ENCODE results near the gene KRT84. TPM values are rescaled to one million over a fixed set of nuclear protein-coding genes. Genes with fewer than 3 reads are reported as not detected.

KRT84 gene
- total and polyA plus RNA-seq, 9 of the 15 experiments (the other 6 are each of a cell fraction or from before 2014, with no cell fraction given), result not detected

DNA sequence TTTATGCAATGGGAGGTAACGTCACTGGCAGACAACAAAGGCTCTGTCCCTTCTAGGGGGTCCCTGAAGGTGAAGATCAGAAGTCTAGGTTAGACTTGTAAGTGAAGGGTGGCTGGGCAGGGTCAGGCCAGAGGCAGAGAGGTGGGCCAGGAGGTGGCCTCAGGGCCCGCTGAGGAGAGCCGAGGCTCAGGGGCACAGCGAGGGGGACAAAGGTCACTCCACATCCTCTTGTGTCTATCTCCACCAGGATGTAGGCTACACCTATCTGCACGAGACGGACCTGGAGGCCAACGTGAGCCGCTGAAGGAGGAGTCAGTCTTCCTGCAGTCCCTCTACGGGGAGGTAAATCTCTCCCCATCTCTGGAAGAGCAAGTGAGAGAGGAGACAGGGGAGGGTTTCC, 38.4 kb downstream of the KRT84 start (continued):
- TF ChIP-seq, protein P1, sequence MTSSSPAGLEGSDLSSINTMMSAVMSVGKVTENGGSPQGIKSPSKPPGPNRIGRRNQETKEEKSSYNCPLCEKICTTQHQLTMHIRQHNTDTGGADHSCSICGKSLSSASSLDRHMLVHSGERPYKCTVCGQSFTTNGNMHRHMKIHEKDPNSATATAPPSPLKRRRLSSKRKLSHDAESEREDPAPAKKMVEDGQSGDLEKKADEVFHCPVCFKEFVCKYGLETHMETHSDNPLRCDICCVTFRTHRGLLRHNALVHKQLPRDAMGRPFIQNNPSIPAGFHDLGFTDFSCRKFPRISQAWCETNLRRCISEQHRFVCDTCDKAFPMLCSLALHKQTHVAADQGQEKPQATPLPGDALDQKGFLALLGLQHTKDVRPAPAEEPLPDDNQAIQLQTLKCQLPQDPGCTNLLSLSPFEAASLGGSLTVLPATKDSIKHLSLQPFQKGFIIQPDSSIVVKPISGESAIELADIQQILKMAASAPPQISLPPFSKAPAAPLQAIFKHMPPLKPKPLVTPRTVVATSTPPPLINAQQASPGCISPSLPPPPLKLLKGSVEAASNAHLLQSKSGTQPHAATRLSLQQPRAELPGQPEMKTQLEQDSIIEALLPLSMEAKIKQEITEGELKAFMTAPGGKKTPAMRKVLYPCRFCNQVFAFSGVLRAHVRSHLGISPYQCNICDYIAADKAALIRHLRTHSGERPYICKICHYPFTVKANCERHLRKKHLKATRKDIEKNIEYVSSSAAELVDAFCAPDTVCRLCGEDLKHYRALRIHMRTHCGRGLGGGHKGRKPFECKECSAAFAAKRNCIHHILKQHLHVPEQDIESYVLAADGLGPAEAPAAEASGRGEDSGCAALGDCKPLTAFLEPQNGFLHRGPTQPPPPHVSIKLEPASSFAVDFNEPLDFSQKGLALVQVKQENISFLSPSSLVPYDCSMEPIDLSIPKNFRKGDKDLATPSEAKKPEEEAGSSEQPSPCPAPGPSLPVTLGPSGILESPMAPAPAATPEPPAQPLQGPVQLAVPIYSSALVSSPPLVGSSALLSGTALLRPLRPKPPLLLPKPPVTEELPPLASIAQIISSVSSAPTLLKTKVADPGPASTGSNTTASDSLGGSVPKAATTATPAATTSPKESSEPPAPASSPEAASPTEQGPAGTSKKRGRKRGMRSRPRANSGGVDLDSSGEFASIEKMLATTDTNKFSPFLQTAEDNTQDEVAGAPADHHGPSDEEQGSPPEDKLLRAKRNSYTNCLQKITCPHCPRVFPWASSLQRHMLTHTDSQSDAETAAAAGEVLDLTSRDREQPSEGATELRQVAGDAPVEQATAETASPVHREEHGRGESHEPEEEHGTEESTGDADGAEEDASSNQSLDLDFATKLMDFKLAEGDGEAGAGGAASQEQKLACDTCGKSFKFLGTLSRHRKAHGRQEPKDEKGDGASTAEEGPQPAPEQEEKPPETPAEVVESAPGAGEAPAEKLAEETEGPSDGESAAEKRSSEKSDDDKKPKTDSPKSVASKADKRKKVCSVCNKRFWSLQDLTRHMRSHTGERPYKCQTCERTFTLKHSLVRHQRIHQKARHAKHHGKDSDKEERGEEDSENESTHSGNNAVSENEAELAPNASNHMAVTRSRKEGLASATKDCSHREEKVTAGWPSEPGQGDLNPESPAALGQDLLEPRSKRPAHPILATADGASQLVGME (CRISPR knock-in tag; IDR thresholded peaks at IDR 0.05), result no peak

DNA sequence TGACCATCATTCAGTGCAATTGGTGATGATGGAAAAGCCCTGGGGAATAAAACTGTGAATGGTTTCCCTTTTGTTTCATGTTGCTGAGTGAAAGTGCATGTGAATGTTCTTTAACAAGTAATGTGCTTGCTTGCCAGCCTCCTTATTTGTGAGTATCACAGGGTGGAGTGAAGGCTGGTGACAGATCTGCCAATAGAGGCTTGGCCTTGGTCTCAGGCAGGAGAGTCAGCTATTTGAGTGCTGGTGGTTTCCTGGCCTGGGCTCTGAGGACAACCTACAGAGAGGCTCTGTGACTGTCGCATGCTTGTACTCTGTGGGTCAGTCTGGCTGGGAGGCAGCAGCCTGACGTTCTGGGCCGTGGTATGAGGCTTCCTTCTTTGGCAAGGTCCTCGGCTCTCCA, 38.9 kb downstream of the KRT84 start:
- POLR2A ChIA-PET, result interaction anchor here (1.5 kb wide), 1 partner anchor 9 kb away, joined by 3 read pairs; no protein-coding TSS in a partner anchor
- Histone ChIP-seq H3K4me3 (no peak overlapping the region), H3K27me3 (ENCODE audit: control insufficient read depth in 2 of 2, insufficient read depth in 2 of 2, low read length in 2 of 2) (peaks cover 14 to 54% of the 10 kb centered on the region in 2 experiments; a peak in 3 of 5 replicates), H3K4me2 (ENCODE audit: insufficient read depth, low read length) (no peak overlapping the region), H3K36me3 (ENCODE audit: control insufficient read depth, insufficient read depth, low read length) (no peaks in the 10 kb centered on the region), H3K4me1 (replicated peaks in 1 of 2; ENCODE audit: control insufficient read depth in 2 of 2, insufficient read depth in 2 of 2, low read length in 2 of 2) (no peaks in the 10 kb centered on the region), H3K27ac (ENCODE audit: extremely low read depth, low read depth, low read length) (no peak overlapping the region), H3K79me2 (ENCODE audit: control insufficient read depth, insufficient read depth, low read length) (no peaks in the 10 kb centered on the region), H4K20me1 (replicated peaks; ENCODE audit: control insufficient read depth, insufficient read depth, low read length) (no peaks in the 10 kb centered on the region; the same call in 1 of the 2 replicates), H3K9ac (ENCODE audit: insufficient read depth in 1 of 2, low read depth in 2 of 2, low read length in 2 of 2) (no peak overlapping the region), H3K9me3 (replicated peaks; ENCODE audit: control insufficient read depth, insufficient read depth, low read depth, low read length) (no peaks in the 10 kb centered on the region), H3K9me1 (ENCODE audit: control insufficient read depth, insufficient read depth, low read length) (peaks cover 3% of the 10 kb centered on the region), H2AFZ (ENCODE audit: low read depth, low read length) (no peak overlapping the region)
- no peak for FAIRE-seq
- no TSS peak for BruUV-seq (replicated peaks)
- WGBS (ENCODE audit: insufficient coverage, low coverage, missing lambda C conversion rate), result 2% methylated on average over 4 of the region's 4 CpGs
- in situ Hi-C loops (cut with MboI), result no loop called here
- no peak for DNase-seq (ENCODE audit: extremely low read depth in 1 of 4, low spot score in 3 of 4)
- ATAC-seq, result no peak
- CTCF ChIA-PET (ENCODE audit: low intra/inter-chr PET ratio), result no interaction called here
- intact Hi-C loops (cut with micrococcal nuclease), result no loop called here
- TF ChIP-seq, protein P2, sequence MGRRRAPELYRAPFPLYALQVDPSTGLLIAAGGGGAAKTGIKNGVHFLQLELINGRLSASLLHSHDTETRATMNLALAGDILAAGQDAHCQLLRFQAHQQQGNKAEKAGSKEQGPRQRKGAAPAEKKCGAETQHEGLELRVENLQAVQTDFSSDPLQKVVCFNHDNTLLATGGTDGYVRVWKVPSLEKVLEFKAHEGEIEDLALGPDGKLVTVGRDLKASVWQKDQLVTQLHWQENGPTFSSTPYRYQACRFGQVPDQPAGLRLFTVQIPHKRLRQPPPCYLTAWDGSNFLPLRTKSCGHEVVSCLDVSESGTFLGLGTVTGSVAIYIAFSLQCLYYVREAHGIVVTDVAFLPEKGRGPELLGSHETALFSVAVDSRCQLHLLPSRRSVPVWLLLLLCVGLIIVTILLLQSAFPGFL (CRISPR knock-in tag; IDR thresholded peaks at IDR 0.05), result no peak
- TF ChIP-seq, protein P3, sequence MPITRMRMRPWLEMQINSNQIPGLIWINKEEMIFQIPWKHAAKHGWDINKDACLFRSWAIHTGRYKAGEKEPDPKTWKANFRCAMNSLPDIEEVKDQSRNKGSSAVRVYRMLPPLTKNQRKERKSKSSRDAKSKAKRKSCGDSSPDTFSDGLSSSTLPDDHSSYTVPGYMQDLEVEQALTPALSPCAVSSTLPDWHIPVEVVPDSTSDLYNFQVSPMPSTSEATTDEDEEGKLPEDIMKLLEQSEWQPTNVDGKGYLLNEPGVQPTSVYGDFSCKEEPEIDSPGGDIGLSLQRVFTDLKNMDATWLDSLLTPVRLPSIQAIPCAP (CRISPR knock-in tag; IDR thresholded peaks at IDR 0.05; ENCODE audit: borderline replicate concordance), result no peak
- TF ChIP-seq, protein P4, sequence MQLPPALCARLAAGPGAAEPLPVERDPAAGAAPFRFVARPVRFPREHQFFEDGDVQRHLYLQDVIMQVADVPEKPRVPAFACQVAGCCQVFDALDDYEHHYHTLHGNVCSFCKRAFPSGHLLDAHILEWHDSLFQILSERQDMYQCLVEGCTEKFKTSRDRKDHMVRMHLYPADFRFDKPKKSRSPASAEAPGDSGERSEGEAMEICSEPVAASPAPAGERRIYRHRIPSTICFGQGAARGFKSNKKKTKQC (CRISPR knock-in tag; IDR thresholded peaks at IDR 0.05), result no peak
- TF ChIP-seq NFYB (IDR thresholded peaks at IDR 0.05; ENCODE audit: extremely low read depth, insufficient read length), result no peak
- TF ChIP-seq, protein P5, sequence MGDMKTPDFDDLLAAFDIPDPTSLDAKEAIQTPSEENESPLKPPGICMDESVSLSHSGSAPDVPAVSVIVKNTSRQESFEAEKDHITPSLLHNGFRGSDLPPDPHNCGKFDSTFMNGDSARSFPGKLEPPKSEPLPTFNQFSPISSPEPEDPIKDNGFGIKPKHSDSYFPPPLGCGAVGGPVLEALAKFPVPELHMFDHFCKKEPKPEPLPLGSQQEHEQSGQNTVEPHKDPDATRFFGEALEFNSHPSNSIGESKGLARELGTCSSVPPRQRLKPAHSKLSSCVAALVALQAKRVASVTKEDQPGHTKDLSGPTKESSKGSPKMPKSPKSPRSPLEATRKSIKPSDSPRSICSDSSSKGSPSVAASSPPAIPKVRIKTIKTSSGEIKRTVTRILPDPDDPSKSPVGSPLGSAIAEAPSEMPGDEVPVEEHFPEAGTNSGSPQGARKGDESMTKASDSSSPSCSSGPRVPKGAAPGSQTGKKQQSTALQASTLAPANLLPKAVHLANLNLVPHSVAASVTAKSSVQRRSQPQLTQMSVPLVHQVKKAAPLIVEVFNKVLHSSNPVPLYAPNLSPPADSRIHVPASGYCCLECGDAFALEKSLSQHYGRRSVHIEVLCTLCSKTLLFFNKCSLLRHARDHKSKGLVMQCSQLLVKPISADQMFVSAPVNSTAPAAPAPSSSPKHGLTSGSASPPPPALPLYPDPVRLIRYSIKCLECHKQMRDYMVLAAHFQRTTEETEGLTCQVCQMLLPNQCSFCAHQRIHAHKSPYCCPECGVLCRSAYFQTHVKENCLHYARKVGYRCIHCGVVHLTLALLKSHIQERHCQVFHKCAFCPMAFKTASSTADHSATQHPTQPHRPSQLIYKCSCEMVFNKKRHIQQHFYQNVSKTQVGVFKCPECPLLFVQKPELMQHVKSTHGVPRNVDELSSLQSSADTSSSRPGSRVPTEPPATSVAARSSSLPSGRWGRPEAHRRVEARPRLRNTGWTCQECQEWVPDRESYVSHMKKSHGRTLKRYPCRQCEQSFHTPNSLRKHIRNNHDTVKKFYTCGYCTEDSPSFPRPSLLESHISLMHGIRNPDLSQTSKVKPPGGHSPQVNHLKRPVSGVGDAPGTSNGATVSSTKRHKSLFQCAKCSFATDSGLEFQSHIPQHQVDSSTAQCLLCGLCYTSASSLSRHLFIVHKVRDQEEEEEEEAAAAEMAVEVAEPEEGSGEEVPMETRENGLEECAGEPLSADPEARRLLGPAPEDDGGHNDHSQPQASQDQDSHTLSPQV (IDR thresholded peaks at IDR 0.05), result no peak
- no peak for TF ChIP-seq DIDO1 (tag; IDR thresholded peaks at IDR 0.05; ENCODE audit: low read depth)
